Skeletal muscle tissue (tissue), 4 donors: ENCODE results near the gene PLA2G6. TPM values are rescaled to one million over a fixed set of nuclear protein-coding genes. Genes with fewer than 3 reads are reported as not detected.

Source experiments
- H3K27ac ChIP-seq: one replicate; pipeline ENCODE4 v1.7.0; 2013; ENCODE audit warnings: mild to moderate bottlenecking, low read depth, low read length, inconsistent platforms
- H3K27me3 ChIP-seq, 3 donors: one replicate each; pipeline ENCODE4 v1.7.0; 2013; ENCODE audit warnings: low read length in 3 of 3; ENCODE audit not compliant: control insufficient read depth in 3 of 3, insufficient read depth in 3 of 3
- H3K36me3 ChIP-seq, 3 donors: one replicate each; pipeline ENCODE4 v1.7.0; 2013; ENCODE audit warnings: low read length in 3 of 3; ENCODE audit not compliant: control insufficient read depth in 3 of 3, insufficient read depth in 3 of 3
- H3K4me1 ChIP-seq, 3 donors: one replicate each; pipeline ENCODE4 v1.7.0; 2013; ENCODE audit warnings: low read length in 3 of 3, mild to moderate bottlenecking in 3 of 3; ENCODE audit not compliant: control insufficient read depth in 3 of 3, insufficient read depth in 3 of 3
- H3K4me3 ChIP-seq, 3 donors: one replicate each; pipeline ENCODE4 v1.7.0; 2013; ENCODE audit warnings: low read length in 3 of 3
- H3K9ac ChIP-seq, 3 donors: one replicate each; pipeline ENCODE4 v1.7.0; 2013; ENCODE audit warnings: low read length in 3 of 3, mild to moderate bottlenecking in 3 of 3, moderate library complexity in 2 of 3, low read depth in 1 of 3
- H3K9me3 ChIP-seq, 3 donors: one replicate each; pipeline ENCODE4 v1.7.0; 2013; ENCODE audit warnings: low read length in 3 of 3; ENCODE audit not compliant: control insufficient read depth in 3 of 3
- total RNA-seq: library from RNA; depleted of rRNA; stranded (reverse); fragments of >200 nt; gene quantifications from one replicate; pipeline ENCODE4 v1.2.3, GENCODE V29; 2014
- donor health status: Osteomylitis.

The PLA2G6 gene
- total RNA-seq, 1 donor from 2014 or later: 14.1 TPM

DNA sequence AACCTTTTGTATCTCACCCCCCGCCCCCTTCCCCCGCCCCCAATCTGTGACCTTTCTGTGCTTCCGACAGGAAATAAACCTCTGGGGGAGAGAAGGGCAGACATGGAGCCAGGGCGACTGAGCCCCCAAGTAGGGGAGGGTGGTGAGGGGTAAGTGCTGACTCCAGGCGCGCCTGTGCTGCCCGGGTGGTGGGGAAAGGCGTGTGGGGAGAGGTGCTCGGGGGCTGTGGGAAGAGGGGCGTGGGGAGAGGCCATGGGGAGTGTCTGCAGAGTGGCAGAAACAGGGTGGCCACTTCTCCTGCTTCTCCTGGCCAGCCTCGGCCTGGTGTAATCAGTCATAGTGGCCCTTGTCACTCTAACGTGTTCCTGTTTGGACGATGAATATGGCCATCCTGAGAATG lies 105.7 kb downstream of the PLA2G6 start:
- Histone ChIP-seq H3K4me1 (peaks cover 3 to 17% (median 9%) of the 10 kb centered on the region in 3 donors), H3K4me3 (no peak overlapping the region), H3K27ac (no peak overlapping the region), H3K36me3 (peaks cover 17 to 33% (median 23%) of the 10 kb centered on the region in 3 donors), H3K9me3 (no peaks in the 10 kb centered on the region), H3K9ac (no peak overlapping the region), H3K27me3 (peaks cover 0 to 8% (median 5%) of the 10 kb centered on the region in 3 donors)

DNA sequence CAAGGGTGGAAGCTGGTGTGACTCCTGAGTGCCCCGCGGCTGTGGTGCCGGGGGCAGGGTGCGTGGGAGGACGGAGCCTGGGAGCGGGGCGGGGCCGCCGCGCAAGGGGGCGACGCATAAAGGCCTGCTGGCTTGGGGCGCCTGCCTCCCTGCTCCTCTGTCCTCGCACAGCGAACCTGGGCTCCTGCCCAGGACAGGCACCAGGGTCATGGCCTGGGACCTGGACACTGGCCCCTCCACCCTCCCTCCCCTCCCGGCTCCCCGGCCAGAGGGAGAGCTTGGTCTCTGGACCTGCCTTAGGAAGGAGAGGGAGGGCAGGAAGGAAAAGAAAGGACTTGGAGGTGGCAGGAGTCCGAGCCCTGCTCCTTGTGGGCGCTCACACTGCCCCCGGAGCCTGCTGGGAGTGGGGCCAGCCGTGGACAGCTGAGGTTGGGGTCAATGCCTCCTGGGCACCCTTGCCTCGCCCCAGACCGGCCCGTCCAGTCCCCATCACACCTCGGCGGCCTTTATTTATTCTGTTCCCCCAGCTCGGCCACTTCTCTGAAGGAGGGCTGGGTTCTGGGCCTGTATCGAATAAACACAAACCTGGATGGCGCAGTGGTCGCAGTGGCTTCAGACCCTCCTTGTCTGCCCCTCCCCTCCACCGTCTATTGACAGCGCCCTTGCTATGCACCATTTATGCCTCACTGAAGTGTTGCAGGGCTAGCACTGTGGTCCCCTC lies 106.4 kb downstream of the PLA2G6 start:
- Histone ChIP-seq H3K36me3 (peaks cover 17 to 33% (median 23%) of the 10 kb centered on the region in 3 donors), H3K4me1 (peaks cover 7 to 20% (median 11%) of the 10 kb centered on the region in 3 donors), H3K9me3 (no peaks in the 10 kb centered on the region), H3K27ac (no peak overlapping the region), H3K9ac (no peak overlapping the region), H3K27me3 (peaks cover 0 to 2% (median 0%) of the 10 kb centered on the region in 3 donors), H3K4me3 (no peak overlapping the region)

- Histone ChIP-seq H3K4me1 (peaks cover 13 to 27% (median 18%) of the 10 kb centered on the region in 3 donors), H3K36me3 (peaks cover 17 to 33% (median 23%) of the 10 kb centered on the region in 3 donors), H3K4me3 (no peak overlapping the region), H3K9ac (no peak overlapping the region), H3K27me3 (no peaks in the 10 kb centered on the region), H3K9me3 (no peaks in the 10 kb centered on the region), H3K27ac (no peak overlapping the region)
Observed at GRCh38 chr22:38074181-38075104, 107.2 kb downstream of the PLA2G6 start.

GRCh38 chr22:38073150-38074130 lies 108.2 kb downstream of the PLA2G6 start:
- no peak overlapping the region for H3K27ac ChIP-seq
- no peaks in the 10 kb centered on the region for H3K27me3 ChIP-seq
- no peak overlapping the region for H3K4me3 ChIP-seq
- peaks cover 16 to 36% (median 25%) of the 10 kb centered on the region in 3 donors for H3K4me1 ChIP-seq
- H3K9ac ChIP-seq: no peak overlapping the region
- H3K9me3 ChIP-seq: no peaks in the 10 kb centered on the region
- peaks cover 17 to 33% (median 23%) of the 10 kb centered on the region in 3 donors for H3K36me3 ChIP-seq

- H3K9me3 ChIP-seq: no peaks in the 10 kb centered on the region
- H3K9ac ChIP-seq: no peak overlapping the region
- no peak overlapping the region for H3K4me3 ChIP-seq
- no peak overlapping the region for H3K27ac ChIP-seq
- H3K36me3 ChIP-seq: peaks cover 21 to 33% (median 23%) of the 10 kb centered on the region in 3 donors
- H3K27me3 ChIP-seq: no peaks in the 10 kb centered on the region
- peaks cover 25 to 45% (median 34%) of the 10 kb centered on the region in 3 donors for H3K4me1 ChIP-seq
Observed at GRCh38 chr22:38072322-38073149, 109.1 kb downstream of the PLA2G6 start.

- Histone ChIP-seq H3K27ac (peak overlapping the region; percentile 93), H3K4me1 (peaks cover 33 to 52% (median 43%) of the 10 kb centered on the region in 3 donors), H3K9ac (peak overlapping the region in 1 of 3 donors; percentile 25), H3K4me3 (no peak overlapping the region), H3K27me3 (no peaks in the 10 kb centered on the region), H3K9me3 (no peaks in the 10 kb centered on the region), H3K36me3 (peaks cover 21 to 30% (median 23%) of the 10 kb centered on the region in 3 donors)
Observed at GRCh38 chr22:38071421-38072321, 110.0 kb downstream of the PLA2G6 start.

DNA sequence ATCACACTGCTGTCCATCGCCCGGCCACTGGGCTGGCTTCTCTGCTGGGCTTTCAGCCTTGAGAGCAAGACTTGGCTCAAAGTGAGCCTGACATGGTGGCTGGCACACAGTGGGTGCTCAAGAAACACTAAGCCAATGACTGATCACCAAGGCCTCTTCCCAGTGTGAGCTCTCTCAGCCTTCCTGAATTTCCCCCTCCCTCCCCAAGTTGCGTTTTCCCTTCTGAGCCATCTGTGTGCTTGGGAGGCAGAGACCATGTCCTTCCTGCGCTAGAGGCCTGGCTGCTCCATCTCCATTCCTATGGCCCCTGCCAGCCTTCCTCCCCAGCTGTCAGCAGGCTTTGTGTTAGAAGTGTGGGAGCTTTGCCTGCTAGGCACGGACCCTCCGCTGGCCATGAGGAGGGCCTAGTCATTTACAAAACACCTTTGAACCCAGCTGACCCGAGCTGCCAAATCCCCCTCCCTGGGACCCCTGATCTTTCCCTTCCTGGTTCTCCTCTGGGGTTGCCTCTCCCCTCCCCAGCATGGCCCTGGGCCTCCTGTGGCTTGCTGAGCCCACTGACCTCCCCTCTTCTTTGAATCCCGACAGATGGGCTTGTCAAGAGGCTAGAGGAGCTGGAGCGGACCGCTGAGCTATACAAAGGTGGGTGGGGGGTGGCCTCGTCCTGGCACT lies 111.2 kb downstream of the PLA2G6 start:
- Histone ChIP-seq H3K4me1 (peaks cover 43 to 65% (median 56%) of the 10 kb centered on the region in 3 donors), H3K9me3 (no peaks in the 10 kb centered on the region), H3K27me3 (no peaks in the 10 kb centered on the region), H3K27ac (peak overlapping the region; percentile 93), H3K9ac (peak overlapping the region; percentile 47 to 73 (median 48)), H3K36me3 (peaks cover 27 to 38% (median 31%) of the 10 kb centered on the region in 3 donors), H3K4me3 (peak overlapping the region; percentile 24 to 55 (median 32))
